G401.6 (cell line): Measurements from ENCODE around the gene PGAP1.

Experiments used
- FAIRE-seq: peaks from 2 replicates; lab custom pipeline; 2012; peaks lifted over from hg19 to GRCh38; lab: Jason Lieb, UNC

PGAP1 gene

DNA sequence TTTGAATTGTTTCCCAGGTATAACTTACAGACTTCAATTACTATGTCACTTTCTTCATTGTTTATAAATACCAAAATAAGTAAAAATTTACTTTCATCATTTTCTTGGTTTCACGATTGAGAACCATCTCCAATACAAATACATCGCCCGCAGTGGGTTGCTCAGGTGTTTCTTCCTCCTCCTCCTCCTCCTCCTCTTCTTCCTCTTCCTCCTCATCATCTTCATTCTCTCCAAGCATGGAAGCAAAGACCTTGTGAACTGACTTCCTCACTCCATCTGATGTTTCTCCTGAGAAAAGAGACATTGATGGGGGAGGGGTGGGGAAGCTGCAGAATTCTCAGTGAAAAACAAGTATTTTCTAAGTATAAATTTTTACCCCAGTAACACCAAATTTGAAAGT is 133.6 kb downstream of the PGAP1 start:
- no peak for FAIRE-seq

DNA sequence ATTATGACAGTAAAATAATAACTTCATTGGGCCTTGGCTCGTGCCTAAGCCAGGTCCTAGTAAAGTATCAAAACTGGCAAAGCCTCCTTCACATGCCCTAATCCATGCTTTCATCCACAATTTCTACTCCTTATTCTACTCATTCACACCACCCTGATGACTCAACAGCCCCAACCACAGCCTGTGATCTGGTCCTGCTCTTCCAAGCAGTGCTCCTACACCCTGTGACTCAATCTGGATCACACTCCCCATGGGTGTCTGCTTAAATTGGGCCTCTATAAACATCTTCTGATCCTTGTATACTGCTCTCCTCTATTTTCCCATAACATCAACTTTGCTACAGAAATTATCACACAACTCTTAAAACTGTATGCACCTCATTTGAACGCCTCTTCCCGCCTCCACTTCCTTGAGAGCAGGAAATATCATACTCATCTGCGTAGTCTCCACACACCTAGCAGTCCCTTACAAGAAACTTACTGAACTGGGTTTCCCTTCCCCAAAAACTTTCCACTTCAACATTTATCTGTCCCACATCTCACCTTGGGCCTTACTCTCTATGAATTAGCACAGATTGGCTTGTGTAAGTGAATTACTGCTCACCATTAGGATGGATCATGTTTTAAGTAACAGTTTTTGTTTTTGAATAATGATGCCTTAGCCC is 142.9 kb downstream of the PGAP1 start:
- no peak for FAIRE-seq
